Ureter (tissue), 1 donor: ENCODE data around the gene FMNL3. TPM values are rescaled to one million over a fixed set of nuclear protein-coding genes. Genes with fewer than 3 reads are reported as not detected.

Experiments
- DNase-seq: peaks from one replicate; pipeline ENCODE4 v3.0.0-alpha.2; 2020; ENCODE audit warnings: low spot score
- total RNA-seq: library from RNA; stranded (reverse); gene quantifications from one replicate; pipeline ENCODE4 v1.2.4, GENCODE V29; 2023
- donor health status: DM: yes; HTN: yes; CAD: no.

Gene FMNL3
- total RNA-seq, 1 donor from 2014 or later = 12.6 TPM

DNA sequence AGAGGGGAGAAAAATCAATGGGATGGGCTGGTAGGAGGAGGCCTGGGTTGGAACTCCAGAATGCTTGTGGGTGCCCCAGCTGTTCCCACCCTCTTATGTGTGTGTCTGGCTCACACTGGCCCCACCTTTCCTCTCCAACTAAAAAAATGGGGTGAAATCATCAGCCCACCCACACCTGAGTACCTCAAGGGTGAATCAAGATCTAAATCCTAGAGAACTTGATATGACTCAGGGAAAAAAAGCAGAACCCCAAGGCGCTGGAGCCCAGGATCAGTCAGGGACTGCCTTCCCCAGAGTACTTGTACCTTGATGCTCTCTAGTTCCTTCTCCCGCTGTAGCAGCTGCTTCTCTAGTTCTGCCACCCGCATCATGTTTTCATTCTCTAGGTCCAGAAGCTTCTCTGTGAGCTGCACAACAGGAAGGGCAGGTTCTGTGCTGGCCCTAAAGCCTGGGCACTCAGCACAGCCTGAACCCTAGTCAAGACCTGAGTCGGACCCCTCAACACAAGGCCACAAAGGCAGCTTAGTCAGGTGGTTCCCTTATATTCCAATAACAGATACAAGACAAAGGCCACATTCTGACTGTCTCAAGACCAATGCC lies 54.2 kb downstream of the FMNL3 start:
- DNase-seq = no peak

DNA sequence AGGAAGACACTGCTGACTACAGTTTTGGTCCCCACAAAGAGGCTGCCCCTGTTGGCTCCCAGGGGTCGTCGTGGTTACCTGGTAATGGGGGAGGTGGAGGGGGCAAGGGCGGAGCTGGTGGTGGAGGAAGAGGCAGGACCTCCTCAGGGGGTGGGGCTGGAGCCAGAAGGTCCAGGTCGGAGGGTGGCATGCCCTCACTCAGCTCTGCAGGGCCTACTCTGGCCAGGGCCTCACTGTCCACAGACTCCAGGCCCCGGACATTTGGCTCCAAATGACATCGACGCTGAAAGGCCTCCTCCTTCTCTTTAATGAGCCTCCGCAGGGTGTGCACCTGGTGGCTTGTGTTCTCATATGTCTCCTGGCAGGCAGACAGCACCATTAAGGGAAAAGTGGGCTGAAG lies 55.4 kb downstream of the FMNL3 start:
- DNase-seq = no peak

DNA sequence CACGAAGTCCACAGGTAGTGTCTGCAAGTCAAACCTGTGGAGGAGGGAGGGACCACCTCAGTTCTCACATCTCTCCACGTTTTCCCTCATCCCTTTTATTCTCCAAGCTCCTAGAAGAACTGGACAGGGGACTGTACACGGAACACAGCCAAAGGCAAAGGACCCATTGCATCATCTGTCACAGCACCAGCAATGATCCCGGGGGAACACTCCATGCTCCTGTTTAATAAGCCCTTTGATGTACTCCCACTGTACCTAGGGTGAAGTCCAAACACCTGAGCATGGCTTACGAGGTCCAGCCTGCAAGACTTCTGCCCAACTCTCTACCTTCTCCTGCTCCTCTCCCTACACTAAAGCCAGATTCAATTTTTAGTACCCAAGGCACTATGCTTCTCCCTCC lies 57.3 kb downstream of the FMNL3 start:
- DNase-seq = no peak

DNA sequence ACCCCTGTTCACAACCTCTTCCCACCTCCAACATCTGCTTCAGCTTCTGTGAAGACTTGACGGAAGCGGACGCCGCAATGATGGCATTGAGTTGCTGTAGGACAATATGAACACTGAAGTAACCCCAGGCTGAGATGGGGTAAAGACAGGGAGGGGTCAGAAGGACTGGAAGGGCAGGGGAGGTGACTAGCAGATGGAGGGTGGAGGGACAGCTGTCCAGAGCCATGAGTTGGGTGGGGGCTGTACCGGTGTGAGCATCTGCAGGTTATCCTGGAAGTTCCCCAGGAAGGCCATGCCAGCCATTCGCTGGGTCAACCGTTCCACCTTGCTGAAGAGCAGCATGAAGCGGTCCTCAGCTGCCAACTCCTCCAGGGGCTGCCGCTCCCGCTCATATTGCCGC lies 57.8 kb downstream of the FMNL3 start:
- no peak for DNase-seq

DNA sequence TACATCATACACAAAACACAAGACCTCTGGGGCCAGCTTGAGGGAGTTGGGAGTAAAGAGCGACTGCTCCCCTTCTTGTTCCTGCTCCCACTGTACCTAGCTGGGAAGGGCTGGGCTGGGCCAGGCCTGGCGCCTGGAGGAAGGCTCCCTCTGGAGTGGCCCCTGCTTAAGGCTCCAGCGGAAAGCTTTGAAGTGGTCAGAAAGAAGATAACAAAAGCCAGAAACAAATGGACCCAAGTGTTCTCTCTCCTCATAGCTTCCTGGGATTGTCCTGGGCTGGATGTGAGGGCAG lies 58.5 kb downstream of the FMNL3 start:
- DNase-seq = no peak

DNA sequence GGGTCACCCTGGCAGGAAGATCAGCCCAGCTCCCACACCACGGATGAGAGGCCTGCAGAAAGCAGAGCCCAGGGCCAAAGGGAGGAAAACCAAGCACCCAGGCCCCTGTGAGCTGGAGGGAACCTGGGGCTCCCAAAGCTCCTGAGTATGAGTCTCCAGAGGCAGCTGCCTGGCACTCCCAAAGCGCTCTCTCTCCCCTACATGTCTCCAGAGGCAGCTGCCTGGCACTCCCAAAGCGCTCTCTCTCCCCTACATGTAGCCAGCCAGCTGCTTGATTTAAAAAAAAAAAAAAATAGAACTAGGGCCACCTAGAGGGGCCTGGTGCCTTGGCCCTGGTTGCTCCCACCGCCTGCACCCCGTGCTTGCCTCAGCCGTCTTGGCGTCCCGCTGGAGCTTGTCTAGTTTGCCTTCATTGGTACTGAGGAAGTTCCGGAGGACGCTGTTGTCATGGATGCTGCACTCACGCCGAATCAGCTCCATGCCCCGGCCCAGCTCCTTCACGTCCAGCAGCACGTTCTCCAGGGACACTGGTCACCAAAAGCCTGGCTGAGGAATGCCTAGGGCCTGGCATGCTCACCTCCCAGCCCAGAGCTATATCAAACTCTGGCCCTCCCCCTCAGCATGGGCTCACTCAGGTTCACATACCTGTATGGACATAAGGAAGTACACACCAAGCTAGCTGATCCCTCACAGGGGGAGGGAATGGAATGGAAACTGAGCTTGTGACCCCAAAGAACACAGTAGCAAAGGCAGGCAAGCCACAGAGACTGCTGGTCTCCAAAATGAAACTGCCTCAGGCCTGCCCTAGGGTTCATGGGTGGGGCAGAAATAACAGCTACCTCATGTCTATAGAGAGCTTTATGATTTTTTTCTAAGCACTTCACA lies 59.1 kb downstream of the FMNL3 start:
- no peak for DNase-seq

DNA sequence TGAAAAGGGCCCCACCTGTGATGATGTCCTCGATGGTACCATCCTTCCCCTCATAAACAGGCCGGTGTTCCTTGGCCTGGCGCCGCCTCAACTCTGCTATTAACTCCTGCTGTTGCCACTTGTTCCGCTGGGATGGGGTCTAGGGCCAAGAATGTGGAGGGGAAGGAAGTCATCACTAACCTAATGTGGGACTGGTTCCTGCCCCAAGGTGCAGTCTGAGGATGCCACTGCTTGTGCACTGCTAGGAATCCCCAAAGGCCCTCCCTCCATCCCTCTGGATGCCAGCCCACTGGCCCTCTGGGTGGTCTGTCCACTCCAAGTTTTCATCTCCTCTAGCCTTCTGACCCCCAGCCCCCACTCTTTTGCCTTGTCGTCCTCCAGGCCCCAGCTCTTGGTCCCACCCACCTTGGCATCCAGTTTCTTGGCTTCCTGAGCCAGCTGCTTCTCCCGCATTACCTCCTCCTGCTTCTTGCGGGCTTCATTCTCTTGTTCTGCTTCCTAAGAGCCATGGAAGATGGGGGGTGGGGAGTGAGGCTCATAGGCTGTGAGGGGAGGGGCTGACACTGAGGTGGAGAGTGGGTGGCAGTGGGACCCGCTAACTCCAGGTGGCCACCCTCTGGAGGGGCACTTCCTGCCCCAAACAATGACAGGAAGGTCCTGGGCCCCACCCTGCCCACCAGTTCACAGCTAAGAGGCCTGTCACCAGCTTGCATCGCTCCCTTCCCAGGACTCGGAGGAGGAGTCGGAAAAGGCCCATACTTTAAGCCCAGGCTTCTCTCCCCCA lies 60.1 kb downstream of the FMNL3 start:
- no peak for DNase-seq

DNA sequence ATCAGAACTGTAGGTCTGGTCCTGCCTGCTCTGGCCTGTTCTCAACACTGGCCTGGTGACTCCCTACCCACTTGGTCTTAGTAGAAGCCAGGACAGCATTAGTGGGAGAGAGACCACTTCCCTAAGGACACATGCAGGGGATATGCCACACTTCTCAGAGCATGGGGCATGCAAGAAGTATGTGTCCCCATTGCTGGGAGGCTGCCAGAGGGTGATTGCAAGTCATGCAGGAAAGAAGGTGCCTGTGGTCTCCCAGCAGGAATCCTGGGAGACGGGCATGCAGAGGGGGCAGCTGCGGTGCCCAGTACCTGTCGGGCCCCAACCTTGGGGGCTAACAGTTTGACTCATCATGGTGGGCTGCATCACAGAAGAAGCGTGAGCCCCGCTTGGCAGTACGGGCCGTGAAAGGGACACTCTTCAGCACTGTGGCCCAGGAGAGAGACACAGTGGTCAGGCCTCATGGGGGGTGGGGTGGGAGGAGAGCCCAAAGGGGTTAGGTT lies 60.8 kb downstream of the FMNL3 start:
- DNase-seq = no peak

DNA sequence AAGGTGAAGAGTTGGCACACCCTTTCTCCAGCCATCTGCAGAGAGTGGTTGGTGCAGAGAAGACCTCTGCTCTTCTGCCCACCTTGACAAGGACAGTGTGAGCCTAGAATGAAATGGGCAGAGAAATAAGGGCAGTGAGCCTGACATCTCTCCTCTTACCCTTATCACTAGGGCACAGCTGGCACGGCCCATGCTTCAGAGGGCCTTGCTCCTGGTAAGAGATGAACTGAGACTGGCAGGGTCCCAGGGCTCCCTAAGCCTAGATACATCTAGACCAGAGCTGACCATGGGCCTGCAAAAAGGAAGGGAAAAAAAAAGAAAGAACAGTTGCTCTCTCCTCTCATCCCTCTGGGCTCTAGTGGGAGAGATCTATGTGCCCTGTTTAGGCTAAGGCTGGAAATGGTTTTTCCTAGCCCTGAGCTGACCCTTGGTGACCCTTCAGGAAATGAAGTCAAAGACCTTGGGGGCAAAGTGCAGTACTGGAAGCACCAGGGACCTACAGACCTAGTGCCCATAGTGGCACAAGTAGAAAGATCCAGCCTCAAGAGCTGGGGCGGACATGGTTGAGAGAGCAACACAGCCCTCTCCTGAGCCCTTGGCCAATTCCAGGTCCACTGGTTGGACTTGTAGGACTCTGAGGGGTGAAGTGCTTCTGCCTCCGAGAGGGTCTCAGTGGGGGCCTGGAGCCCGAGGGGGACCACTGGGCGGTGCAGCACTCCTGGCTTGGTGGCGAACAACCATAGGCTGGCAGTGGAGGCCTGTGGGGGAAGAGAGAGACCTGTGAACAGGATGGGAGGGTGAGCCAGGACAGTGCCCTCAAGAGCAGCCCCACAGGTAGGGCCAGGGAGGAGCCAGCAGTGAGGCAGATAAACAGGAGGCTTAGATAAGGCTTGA lies 61.8 kb downstream of the FMNL3 start:
- no peak for DNase-seq

DNA sequence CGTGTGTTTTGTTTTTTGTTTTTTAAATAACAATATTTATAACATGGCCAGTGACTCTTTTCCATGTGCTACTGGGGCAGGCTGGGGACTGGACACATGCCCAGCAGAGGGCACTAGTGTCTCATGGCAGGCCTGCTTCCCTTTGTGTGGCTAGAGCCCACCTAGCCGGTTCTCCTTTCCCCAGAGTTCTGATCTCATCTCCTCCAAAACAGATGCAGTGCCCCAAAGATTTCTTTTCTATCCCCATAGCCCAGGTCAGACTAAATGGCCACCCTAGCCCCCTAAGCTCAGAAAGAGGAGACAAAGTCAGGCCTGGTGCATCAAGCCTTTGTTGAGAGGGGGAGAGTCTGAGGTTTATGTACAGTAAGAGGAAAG lies 62.6 kb downstream of the FMNL3 start:
- DNase-seq = peak; percentile 86

DNA sequence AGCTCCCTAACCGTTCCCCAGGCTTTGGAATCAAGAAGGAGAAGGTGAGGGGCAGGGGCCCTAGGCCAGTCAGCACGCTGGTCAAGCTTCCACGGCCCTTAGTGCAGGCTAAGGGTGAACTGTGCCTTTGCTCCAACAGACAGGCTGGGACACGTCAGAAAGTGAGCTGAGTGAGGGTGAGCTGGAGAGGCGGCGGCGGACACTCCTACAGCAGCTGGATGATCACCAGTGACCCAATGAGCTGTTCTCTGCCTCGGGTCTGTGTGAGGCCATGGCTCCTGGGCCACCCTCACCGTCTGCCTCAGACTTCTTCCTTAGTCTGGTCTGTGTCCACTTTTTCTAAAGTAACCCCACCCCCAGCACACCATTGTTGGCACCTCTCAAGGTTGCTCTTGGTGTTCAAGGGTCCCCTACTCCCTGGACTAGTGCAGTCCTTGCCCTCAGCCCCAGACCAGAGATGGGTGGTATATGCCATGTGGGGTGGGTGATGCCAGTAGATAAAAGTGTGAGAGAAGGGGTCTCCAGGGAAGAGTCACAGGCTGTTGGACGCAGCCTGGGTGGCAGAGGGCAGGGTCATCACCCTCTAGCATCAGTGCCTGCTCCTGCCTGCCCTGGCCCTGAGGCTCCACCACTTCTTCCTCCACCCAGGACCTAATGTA lies 63.1 kb downstream of the FMNL3 start:
- peak; percentile 64 for DNase-seq

DNA sequence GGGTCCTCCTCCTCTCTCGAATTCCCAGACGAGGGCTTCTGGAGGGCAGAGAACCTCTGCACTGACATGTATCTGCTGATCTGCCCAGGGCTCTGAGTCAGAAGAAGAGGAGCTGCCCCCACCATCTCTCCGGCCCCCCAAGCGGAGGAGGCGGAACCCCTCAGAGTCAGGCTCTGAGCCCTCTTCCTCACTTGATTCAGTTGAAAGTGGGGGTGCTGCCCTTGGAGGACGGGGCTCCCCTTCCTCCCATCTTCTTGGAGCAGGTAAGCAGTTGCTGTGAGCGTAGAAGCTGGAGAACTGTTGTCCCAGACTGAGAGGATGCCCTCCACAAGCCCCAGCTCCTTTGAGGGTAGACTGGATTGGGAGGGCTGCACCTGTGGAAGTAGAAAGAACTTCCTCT lies 64.1 kb downstream of the FMNL3 start:
- DNase-seq = no peak

DNA sequence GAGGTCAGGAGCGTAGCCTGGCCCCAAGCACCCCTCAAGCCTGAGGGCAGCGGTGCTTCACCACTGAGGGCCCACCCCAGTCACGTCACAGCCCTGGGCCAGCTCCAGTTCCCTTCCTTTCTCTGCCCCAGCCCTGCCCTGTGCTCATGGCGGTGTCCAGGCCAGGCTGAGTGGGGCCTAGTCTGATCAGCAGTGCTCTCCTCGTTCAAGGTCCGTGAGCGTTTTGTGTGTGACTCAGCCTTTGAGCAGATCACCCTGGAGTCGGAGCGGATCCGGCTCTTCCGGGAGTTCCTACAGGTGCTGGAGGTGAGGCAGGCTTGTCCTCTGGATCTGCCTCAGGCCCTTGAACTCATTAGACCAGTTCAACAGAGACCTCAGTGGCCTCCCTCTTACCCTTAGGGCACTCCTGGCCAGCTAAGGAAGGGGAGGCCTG lies 64.8 kb downstream of the FMNL3 start:
- no peak for DNase-seq

DNA sequence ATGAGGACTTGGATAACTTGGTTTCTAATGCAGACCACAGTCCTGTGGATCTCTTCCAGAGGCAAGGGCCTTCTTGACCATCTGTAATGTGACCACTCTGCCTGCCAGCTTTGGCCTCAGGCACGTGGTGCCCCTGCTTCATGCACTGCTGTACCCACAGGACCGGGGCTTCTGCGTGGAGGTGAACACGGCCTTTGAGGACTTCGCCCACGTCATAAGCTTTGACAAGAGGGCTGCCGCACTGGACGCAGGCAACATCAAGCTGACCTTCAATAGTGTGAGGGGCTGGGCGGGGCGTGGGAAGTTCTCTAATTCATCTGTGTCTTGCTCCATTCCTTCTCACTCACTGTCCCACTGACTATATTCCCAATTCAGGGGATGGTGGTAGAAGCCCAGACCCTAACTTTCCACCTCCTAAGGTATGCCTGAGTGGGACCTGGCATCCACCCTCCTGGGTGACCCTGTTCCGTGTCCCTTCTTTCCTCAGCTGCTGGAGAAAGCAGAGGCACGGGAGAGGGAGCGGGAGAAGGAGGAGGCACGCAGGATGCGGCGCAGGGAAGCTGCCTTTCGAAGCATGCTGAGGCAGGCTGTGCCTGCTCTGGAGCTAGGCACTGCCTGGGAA lies 65.3 kb downstream of the FMNL3 start:
- no peak for DNase-seq

DNA sequence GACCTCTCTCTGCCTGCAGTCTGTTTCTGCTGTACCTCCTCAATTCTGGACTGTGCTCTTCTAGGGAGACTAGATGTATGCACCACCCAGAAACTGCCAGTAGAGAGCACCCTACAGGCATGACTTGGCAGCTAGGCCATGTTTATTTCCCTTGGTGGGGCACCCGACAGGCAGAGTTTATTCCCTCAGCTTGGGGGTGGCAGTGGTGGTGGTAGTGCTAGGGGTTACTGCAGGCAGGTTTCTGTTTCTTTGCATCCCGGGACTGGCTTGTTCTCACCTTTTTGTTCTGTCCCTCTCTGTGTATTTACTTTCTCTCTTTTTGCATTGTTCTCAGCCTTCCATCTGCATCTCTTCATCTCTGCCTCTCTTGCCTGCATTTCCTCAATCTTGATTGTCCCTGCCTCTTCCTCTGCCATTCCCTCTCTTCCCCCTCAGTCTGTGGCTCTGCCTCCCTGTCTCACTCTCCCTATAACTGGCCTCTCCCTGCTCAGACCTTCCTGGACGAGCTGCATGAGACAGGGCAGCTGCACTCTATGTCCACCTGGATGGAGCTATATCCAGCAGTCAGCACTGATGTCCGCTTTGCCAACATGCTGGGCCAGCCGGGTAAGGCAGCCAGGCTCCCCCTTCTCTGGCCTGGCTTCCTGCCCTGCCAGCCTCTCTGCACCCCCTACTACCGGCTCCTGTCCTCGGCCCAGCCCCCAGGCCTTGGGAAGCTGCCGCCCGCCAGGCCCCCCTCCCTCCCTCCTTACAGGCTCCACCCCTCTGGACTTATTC lies 70.0 kb downstream of the FMNL3 start:
- no peak for DNase-seq

DNA sequence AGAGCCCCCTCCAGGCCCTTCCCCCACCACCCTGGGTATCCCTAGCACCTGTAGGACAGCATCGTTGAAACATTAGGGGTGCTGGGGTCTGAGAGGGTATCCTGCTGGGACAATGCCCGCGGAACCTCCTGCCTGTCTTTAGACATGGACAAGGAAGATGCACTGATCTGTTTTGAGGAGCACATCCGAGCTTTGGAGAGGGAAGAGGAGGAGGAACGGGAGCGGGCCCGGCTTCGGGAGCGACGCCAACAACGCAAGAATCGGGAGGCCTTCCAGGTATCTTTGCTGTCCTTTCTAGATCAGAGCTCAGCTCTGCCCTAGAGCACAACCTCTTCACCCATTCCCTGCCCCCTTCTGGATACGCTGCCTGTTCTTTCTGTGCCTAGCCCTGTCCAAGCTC lies 70.6 kb downstream of the FMNL3 start:
- no peak for DNase-seq

DNA sequence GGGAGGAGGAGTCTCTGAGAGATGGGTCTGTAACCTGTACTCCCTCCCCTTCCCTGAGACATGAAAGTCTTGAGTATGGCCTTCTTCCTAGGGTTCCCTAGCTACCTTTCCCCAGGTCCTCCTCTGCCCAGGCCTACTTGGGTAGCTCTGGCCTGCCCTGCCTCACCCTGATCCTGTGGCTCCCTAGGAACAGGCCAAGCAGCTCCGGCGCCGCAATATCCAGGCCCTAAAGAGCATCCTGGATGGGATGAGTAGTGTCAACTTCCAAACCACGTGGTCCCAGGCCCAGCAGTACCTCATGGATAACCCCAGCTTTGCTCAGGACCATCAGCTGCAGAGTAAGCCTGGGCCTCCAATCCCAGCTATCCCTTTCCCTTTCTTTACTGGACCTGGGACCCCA lies 71.5 kb downstream of the FMNL3 start:
- no peak for DNase-seq

DNA sequence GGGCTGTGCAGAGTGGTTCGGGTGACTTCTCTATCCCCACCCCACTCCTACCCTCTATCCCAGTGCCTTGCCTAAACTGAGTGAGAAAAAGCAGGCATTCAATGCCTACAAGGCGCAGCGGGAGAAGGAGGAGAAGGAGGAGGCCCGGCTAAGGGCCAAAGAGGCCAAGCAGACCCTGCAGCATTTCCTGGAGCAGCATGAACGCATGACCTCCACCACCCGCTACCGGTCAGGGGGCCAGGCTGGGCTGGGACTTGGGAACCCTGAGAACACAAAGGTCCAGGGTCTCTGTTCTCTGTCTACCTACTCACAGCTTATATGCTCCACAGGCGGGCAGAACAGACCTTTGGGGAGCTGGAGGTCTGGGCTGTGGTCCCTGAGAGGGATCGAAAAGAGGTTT lies 72.2 kb downstream of the FMNL3 start:
- DNase-seq = no peak

DNA sequence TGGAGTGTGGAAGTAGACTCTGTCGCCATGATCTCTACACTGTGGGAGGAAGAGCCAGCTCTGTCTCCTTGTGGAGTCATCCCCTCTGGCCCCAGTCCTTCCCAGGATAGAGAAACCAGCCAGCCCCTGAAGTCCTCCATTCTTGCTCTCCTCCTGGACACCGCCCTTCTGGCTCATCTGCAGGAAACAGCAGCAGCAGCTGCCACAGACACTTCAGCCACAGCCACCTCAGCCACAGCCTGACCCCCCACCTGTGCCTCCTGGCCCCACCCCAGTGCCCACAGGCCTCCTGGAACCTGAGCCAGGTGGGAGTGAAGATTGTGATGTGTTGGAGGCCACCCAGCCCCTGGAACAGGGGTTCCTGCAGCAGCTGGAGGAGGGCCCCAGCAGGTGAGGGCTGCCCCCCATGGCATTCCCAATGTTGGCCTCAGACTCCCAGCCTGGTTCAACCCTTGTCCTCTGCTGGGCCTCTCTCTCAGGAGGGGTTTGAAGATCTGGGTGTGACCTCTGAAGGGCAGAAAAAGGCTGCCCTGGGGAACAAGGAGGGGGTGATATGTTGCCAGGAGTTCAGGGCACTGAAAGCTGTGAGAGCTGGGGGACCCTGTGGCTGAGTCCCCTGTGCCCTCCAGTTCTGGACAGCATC lies 73.4 kb downstream of the FMNL3 start:
- no peak for DNase-seq
